H1 (cell line): ENCODE results near the gene APOO.

ENCODE experiments used
- CBX8 ChIP-seq: fragments of 300-800, 300-1000 bp; sonication (generic); IDR thresholded peaks from 2 replicates; pipeline ENCODE4 v1.7.1; 2016; ENCODE audit warnings: low read depth, low read length, borderline replicate concordance
- CTCF ChIP-seq, 3 experiments: IDR thresholded peaks; 1 replicate in 2 of 3; 2 replicates in 1 of 3; pipeline versions ENCODE4 v1.5.1 to v1.6.1; 2011; ENCODE audit warnings: low read length in 3 of 3, mild to moderate bottlenecking in 3 of 3, inconsistent platforms in 2 of 3, low read depth in 1 of 3, moderate library complexity in 1 of 3; ENCODE audit not compliant: insufficient read depth in 1 of 3; ENCODE audit errors: control extremely low read depth in 1 of 3
- EGR1 ChIP-seq: IDR thresholded peaks from 2 replicates; pipeline ENCODE4 v1.6.1; 2011; ENCODE audit warnings: low read depth, low read length, borderline replicate concordance
- EZH2 ChIP-seq: fragments of 200-600 bp; sonication (generic); IDR thresholded peaks from 2 replicates; pipeline ENCODE4 v1.7.1; 2012; ENCODE audit warnings: low read depth, mild to moderate bottlenecking, moderate library complexity, low read length, inconsistent platforms; ENCODE audit not compliant: severe bottlenecking
- GTF2F1 ChIP-seq: IDR thresholded peaks from 2 replicates; pipeline ENCODE4 v1.6.1; 2012; ENCODE audit warnings: low read depth, low read length, improper control_type of control experiment, borderline replicate concordance
- POLR2AphosphoS5 ChIP-seq: IDR thresholded peaks from 2 replicates; pipeline ENCODE4 v1.6.1; 2011; ENCODE audit warnings: low read depth, low read length
- TAF1 ChIP-seq: IDR thresholded peaks from 2 replicates; pipeline ENCODE4 v1.6.1; 2011; ENCODE audit warnings: mild to moderate bottlenecking, low read depth, low read length
- ZNF274 ChIP-seq: IDR thresholded peaks from 2 replicates; pipeline ENCODE4 v1.7.0; 2012; ENCODE audit warnings: low read length, borderline replicate concordance; ENCODE audit errors: extremely low read depth
- TF ChIP-seq, protein P1 (sequence below): IDR thresholded peaks from 2 replicates; pipeline ENCODE4 v1.6.1; 2012; ENCODE audit warnings: low read length, inconsistent platforms

DNA sequence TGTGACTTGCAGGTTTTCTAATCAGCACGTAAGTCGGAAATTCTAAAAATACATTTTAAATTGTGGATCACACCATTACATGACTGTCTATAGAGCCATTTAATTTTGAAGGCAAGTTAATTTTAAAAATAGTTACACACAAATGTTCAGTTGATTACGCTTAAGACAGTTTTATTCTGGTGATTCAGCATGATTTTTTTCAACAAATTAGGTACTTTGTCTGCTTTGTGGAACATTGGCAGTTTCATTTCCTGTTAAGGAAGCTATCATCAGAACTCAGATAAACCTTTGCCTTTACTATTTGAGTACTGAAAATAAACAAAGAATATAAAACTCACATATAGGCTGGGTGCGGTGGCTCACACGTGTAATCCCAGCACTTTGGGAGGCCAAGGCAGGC is 105.3 kb downstream of the APOO start:
- no peak for TF ChIP-seq CTCF (IDR thresholded peaks at IDR 0.05; ENCODE audit: control extremely low read depth in 1 of 3, insufficient read depth in 1 of 3, low read depth in 1 of 3, low read length in 3 of 3)
- TF ChIP-seq GTF2F1 = no peak
- TF ChIP-seq ZNF274 = no peak
- no peak for TF ChIP-seq EZH2
- no peak for TF ChIP-seq TAF1
- TF ChIP-seq CBX8 = no peak
- TF ChIP-seq POLR2AphosphoS5 = no peak
- no peak for TF ChIP-seq EGR1
- TF ChIP-seq, protein P1, sequence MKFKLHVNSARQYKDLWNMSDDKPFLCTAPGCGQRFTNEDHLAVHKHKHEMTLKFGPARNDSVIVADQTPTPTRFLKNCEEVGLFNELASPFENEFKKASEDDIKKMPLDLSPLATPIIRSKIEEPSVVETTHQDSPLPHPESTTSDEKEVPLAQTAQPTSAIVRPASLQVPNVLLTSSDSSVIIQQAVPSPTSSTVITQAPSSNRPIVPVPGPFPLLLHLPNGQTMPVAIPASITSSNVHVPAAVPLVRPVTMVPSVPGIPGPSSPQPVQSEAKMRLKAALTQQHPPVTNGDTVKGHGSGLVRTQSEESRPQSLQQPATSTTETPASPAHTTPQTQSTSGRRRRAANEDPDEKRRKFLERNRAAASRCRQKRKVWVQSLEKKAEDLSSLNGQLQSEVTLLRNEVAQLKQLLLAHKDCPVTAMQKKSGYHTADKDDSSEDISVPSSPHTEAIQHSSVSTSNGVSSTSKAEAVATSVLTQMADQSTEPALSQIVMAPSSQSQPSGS = no peak
